Suprapubic skin (tissue), 4 donors: ENCODE data around the gene SBDS. TPM values are rescaled to one million over a fixed set of nuclear protein-coding genes. Genes with fewer than 3 reads are reported as not detected.

Experiments
- DNase-seq, 2 donors: peaks; one replicate each; pipeline ENCODE4 v3.0.0-alpha.2; 2019; ENCODE audit warnings: low spot score in 2 of 2
- H3K27ac ChIP-seq: fragments of 200-600 bp; sonication (generic); one replicate; pipeline ENCODE4 v1.5.1; 2019
- H3K27me3 ChIP-seq: fragments of 200-600 bp; sonication (generic); one replicate; pipeline ENCODE4 v1.5.1; 2019
- H3K36me3 ChIP-seq: fragments of 200-600 bp; sonication (generic); one replicate; pipeline ENCODE4 v1.5.1; 2019
- H3K4me1 ChIP-seq: fragments of 200-600 bp; sonication (generic); one replicate; pipeline ENCODE4 v1.5.1; 2019
- H3K4me3 ChIP-seq: fragments of 200-600 bp; sonication (generic); one replicate; pipeline ENCODE4 v1.5.1; 2019; ENCODE audit warnings: mild to moderate bottlenecking
- H3K9me3 ChIP-seq: fragments of 200-600 bp; sonication (generic); one replicate; pipeline ENCODE4 v1.5.1; 2019
- CTCF ChIP-seq, 2 donors: fragments of 200-600 bp in 1 of 2; fragments of 450-650 bp in 1 of 2; sonication (generic) in 1 of 2; IDR thresholded peaks; one replicate each; pipeline ENCODE4 v1.5.1; 2016 to 2019; ENCODE audit warnings: antibody characterized with exemption in 2 of 2, mild to moderate bottlenecking in 1 of 2, moderate library complexity in 1 of 2
- EP300 ChIP-seq: sonication (generic); formaldehyde crosslinking; IDR thresholded peaks from one replicate; pipeline ENCODE4 v1.6.1; 2017; ENCODE audit warnings: antibody characterized with exemption
- POLR2A ChIP-seq, 2 donors: fragments of 450-650 bp; IDR thresholded peaks; one replicate each; pipeline ENCODE4 v1.6.1; 2017; ENCODE audit warnings: antibody characterized with exemption in 2 of 2, mild to moderate bottlenecking in 2 of 2, moderate library complexity in 2 of 2
- POLR2AphosphoS5 ChIP-seq, 3 donors: sonication (generic); formaldehyde crosslinking; IDR thresholded peaks; one replicate each; pipeline ENCODE4 v1.6.1; 2017; ENCODE audit warnings: antibody characterized with exemption in 3 of 3
- WGBS: methylation state at CpG from one replicate; pipeline ENCODE4 v1.1.5; 2018; 5-methylcytosine and 5-hydroxymethylcytosine counted together
- total RNA-seq, 4 donors: library from RNA; depleted of rRNA; stranded (reverse); fragments of >200 nt; gene quantifications; one replicate each; pipeline ENCODE4 v1.1.0, GENCODE V29; 2016

The SBDS gene
- total RNA-seq, 4 donors from 2014 or later = 68.4 to 98.9 (median 85.0) TPM

GRCh38 chr7:66961096-66961495 lies 34.3 kb downstream of the SBDS start:
- Histone ChIP-seq H3K36me3 (peaks cover 40% of the 10 kb centered on the region), H3K27ac (no peak overlapping the region), H3K9me3 (no peaks in the 10 kb centered on the region), H3K27me3 (no peaks in the 10 kb centered on the region), H3K4me1 (no peaks in the 10 kb centered on the region), H3K4me3 (no peak overlapping the region)
- no peak for DNase-seq
- 94% methylated on average over 5 of the region's 5 CpGs for WGBS
- TF ChIP-seq POLR2A (IDR thresholded peaks at IDR 0.05) = no peak

- TF ChIP-seq CTCF (IDR thresholded peaks at IDR 0.05) (no peak), POLR2A (IDR thresholded peaks at IDR 0.05) (no peak), POLR2AphosphoS5 (IDR thresholded peaks at IDR 0.05) (no peak), EP300 (no peak)
These were observed 35.2 kb downstream of the SBDS start for GRCh38 chr7:66960192-66960591.

GRCh38 chr7:66958538-66959350 lies 36.6 kb downstream of the SBDS start:
- H3K4me3 ChIP-seq = no peak overlapping the region
- DNase-seq = no peak
- no peaks in the 10 kb centered on the region for H3K4me1 ChIP-seq
- WGBS = 85% methylated on average over 16 of the region's 17 CpGs
- no peaks in the 10 kb centered on the region for H3K9me3 ChIP-seq
- peaks cover 61% of the 10 kb centered on the region for H3K36me3 ChIP-seq
- no peak for TF ChIP-seq EP300
- no peak for TF ChIP-seq POLR2A (IDR thresholded peaks at IDR 0.05)
- TF ChIP-seq CTCF (IDR thresholded peaks at IDR 0.05) = no peak
- TF ChIP-seq POLR2AphosphoS5 (IDR thresholded peaks at IDR 0.05) = no peak
- no peaks in the 10 kb centered on the region for H3K27me3 ChIP-seq
- no peak overlapping the region for H3K27ac ChIP-seq

More at GRCh38 chr7:66960192-66960591, 35.2 kb downstream of the SBDS start:
- no peak for DNase-seq
- Histone ChIP-seq H3K36me3 (peaks cover 48% of the 10 kb centered on the region), H3K27ac (no peak overlapping the region), H3K4me1 (no peaks in the 10 kb centered on the region), H3K4me3 (no peak overlapping the region), H3K9me3 (no peaks in the 10 kb centered on the region), H3K27me3 (no peaks in the 10 kb centered on the region)
- 98% methylated on average over 4 of the region's 4 CpGs for WGBS

- 72% methylated on average over 13 of the region's 13 CpGs for WGBS
- Histone ChIP-seq H3K36me3 (peaks cover 71% of the 10 kb centered on the region), H3K4me1 (no peaks in the 10 kb centered on the region), H3K9me3 (no peaks in the 10 kb centered on the region), H3K4me3 (no peak overlapping the region), H3K27ac (no peak overlapping the region), H3K27me3 (no peaks in the 10 kb centered on the region)
- no peak for DNase-seq
- TF ChIP-seq CTCF (IDR thresholded peaks at IDR 0.05) = no peak
- no peak for TF ChIP-seq POLR2A (IDR thresholded peaks at IDR 0.05)
These were observed 37.6 kb downstream of the SBDS start for GRCh38 chr7:66957595-66958290.

GRCh38 chr7:66953044-66953427 lies 42.4 kb downstream of the SBDS start:
- Histone ChIP-seq H3K4me1 (no peaks in the 10 kb centered on the region), H3K27ac (no peak overlapping the region), H3K9me3 (no peaks in the 10 kb centered on the region), H3K36me3 (peaks cover 96% of the 10 kb centered on the region), H3K4me3 (no peak overlapping the region), H3K27me3 (no peaks in the 10 kb centered on the region)
- no peak for TF ChIP-seq CTCF (IDR thresholded peaks at IDR 0.05)
- no peak for TF ChIP-seq EP300
- no peak for TF ChIP-seq POLR2A (IDR thresholded peaks at IDR 0.05)
- TF ChIP-seq POLR2AphosphoS5 (IDR thresholded peaks at IDR 0.05) = no peak
- DNase-seq = no peak
- WGBS = 94% methylated on average over 5 of the region's 5 CpGs
